AG10803 (cell line): ENCODE measurements around the gene CPM.

Source experiments
- DNase-seq: peaks from one replicate; pipeline ENCODE4 v3.0.0; 2010; ENCODE audit warnings: low read depth
- H3K4me3 ChIP-seq: 2 replicates; pipeline ENCODE4 v1.5.1; 2011; ENCODE audit warnings: mild to moderate bottlenecking, low read length, control low read depth
- CTCF ChIP-seq: conservative IDR thresholded peaks from 2 replicates; pipeline ENCODE4 v1.5.1; 2011; ENCODE audit warnings: mild to moderate bottlenecking, low read length, control low read depth, inconsistent platforms

Gene CPM

GRCh38 chr12:68976395-68976841 lies 43.4 kb upstream of the CPM start:
- no peak for TF ChIP-seq CTCF
- H3K4me3 ChIP-seq = no peak overlapping the region
- DNase-seq = no peak

GRCh38 chr12:68975811-68976210 lies 42.8 kb upstream of the CPM start:
- DNase-seq = no peak
- H3K4me3 ChIP-seq = no peak overlapping the region
- TF ChIP-seq CTCF = no peak

- DNase-seq = no peak
- TF ChIP-seq CTCF = no peak
- H3K4me3 ChIP-seq = no peak overlapping the region
Measured at GRCh38 chr12:68972595-68972994, 39.6 kb upstream of the CPM start.

GRCh38 chr12:68971404-68971803 lies 38.4 kb upstream of the CPM start:
- no peak for TF ChIP-seq CTCF
- DNase-seq = peak; percentile 61
- no peak overlapping the region for H3K4me3 ChIP-seq

GRCh38 chr12:68970951-68971350 lies 38.0 kb upstream of the CPM start:
- TF ChIP-seq CTCF = no peak
- H3K4me3 ChIP-seq = no peak overlapping the region
- DNase-seq = no peak

- no peak for DNase-seq
- TF ChIP-seq CTCF = no peak
- no peak overlapping the region for H3K4me3 ChIP-seq
Measured at GRCh38 chr12:68970306-68970705, 37.3 kb upstream of the CPM start.

- no peak overlapping the region for H3K4me3 ChIP-seq
- DNase-seq = no peak
- no peak for TF ChIP-seq CTCF
Measured at GRCh38 chr12:68967046-68967445, 34.1 kb upstream of the CPM start.
